D341Med (cell line): Measurements from ENCODE around the gene RAD51B.
"Not testable (repeated sequence)": the region's sequence is repeated elsewhere in the genome, so short reads cannot be mapped to it uniquely, and the experiment has no call there.

Experiments
- DNase-seq: peaks from one replicate; pipeline ENCODE4 v3.0.0; 2012; ENCODE audit warnings: low spot score

RAD51B gene

DNA sequence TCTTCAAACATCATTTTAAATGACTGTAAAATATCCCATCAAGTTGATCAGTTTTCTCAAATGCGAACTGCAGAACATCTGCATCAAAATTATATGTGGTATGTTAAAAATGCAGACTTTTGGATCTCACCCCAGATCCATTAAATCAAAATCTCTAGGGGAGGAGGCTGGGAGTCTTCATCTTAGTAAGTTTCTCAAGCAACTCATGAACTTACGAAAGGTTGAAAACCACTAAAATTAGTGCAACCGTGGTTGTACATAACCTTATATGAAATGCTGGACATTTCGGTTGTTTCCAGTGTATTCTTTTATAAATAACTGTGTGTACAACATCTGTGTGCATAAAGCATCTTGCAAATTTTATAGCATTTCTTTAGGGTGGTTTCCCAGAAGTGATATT is 934.1 kb downstream of the RAD51B start:
- no peak for DNase-seq

DNA sequence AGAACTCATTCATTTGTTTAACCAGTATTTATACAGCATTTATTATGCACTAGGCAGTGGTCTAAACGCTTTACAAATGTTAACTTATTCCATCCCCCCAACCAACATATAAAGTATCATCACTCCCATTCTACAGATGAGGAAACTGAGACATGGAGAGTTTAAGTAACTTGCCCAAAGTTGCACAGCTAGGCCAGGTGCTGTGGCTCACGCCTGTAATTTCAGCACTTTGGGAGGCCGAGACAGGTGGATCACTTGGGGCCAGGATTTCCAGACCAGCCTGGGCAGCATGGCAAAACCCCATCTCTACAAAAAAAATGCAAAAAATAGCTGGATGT is 935.4 kb downstream of the RAD51B start:
- no peak for DNase-seq

DNA sequence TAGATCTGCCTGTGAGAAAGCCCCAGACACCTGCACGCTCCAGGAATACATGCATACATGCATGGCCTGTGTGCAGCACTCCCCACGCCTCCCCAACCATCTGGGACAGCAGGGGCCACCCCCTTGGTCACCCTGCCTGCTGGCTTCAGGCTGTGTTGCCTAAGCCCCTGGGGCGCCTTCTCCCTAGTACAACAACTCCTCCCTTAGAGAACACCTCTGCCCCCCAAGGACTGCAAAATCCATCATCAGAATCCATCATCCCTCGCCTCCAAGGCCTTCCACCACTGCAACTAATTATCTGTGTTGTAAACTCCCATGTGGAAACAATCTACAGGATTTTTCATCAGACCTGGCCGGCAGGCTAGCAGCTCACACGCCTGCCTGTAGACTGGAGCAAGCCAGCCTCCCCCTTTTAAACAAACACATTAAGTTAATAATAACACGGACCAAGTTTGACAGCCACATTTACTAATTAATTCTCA is 936.5 kb downstream of the RAD51B start:
- DNase-seq = no peak

DNA sequence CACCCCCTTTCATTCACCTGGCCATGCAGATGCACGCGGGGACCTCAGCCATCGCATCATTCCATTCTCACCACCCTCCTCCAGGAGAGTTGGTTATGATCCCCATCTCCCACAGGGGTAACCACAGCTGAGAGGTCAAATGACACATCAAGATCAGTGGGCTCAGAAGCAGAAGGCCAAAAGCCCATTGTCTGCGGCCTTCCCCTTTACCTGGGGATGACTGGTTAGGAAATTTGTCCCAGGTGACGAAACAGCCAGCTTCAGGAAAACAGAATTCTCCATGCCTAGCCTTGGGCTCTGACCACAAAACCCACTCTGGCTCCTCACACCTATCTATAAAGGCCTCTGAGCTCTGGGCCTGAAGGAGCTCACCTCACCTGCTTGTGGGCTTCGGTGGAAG is 937.2 kb downstream of the RAD51B start:
- DNase-seq = no peak

DNA sequence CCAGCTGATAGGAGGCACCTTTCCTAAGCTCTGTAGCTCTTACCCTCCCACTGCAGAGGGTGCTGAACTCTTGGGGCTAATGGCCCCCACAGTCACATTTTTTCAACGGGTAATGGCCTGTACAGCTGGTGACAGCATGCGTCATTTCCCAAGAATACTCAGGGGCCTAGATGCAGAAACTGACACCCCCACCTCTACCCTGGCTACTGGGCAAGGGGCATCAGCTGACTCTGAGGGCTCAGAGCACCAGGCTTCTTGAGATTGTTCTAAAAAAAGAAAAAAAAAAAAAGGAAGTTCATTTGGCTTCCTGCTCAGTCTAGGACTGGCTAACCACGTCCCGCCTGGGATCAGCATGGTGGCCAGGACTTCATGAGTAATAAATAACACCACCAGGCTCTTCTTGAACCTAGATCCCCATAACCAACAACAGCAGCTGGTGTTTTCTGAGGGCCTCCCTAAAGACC is 938.1 kb downstream of the RAD51B start:
- no peak for DNase-seq

DNA sequence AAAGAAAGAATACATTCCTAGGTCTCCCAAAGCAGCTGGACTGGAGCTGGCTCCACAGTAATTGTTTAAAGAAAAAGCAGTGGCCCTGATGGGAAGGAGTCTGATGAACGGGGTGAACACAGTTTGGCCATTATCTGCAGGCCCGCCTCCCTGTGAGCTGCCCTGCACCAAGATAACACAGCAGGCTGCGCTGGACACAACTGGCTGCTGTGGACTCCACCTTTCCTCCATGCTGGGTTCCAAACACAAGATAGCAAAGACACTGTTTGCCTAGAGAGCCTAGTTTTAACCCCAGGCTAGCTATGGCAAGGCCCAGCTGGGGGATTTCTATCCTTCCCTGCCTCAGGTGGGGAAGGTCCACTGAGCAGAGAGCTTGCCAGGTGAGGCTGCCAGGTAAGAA is 938.7 kb downstream of the RAD51B start:
- no peak for DNase-seq

DNA sequence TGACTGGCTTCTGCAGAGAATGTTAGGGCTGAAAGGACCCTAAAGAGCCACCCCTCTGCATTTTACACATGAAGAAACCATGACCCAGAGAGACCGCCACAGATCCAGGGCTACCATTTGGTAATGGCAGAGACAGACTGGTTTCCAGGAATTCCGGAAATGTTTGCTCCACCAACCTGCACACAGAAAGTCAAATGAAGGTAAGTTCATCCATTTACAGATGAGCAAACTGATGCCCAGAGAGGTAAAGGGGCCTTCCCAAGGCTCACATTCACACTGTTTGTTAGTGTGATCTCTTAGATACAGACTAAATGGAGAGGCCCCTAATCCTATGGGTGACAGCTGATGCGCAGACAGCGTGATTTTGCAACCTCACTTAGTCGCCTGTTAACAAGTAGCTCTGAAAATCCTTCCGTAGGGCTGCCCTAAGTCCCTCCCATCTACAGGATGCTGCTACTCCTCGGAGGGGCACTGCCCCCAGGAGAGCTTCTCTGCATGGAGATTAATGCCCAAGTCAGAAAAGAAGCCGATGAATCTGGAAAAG is 939.5 kb downstream of the RAD51B start:
- no peak for DNase-seq

DNA sequence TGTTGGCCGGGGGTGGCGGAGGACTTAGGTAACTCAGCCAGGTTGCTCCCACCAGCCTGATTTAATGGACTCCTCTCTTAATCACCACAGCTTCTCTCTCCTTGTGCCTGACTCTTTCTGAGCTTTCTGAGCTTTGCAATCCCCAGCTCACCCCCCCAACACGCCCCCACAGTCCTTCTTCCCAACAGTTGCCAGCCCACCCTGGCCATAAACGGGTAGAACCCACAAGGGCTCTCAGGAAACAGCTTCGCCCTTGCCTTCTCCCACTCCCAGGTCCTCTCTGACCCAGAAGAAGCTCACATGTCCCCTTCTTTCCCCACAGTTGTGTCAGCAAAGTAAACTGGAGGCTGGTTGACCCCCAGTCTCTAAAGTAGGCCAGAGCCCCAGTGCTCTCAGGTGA is 940.4 kb downstream of the RAD51B start:
- no peak for DNase-seq

DNA sequence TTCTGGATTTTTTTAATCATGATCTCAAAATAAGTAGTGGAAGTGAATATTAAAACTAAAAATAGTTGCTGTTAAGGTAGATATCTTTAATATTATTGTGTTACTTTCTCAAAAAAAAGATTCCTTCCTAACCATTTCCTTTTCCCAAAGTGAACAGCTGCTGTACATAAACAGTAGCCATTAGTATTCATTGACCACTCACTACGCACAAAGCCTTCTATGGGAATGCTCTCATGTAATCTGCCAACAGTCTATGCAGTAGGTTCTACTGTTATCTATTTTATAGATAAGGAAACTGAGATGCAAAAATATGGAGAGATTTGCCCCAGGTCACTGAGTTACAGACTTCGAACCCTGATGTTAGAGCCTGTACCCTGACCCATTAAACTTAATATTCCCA is 941.2 kb downstream of the RAD51B start:
- no peak for DNase-seq

DNA sequence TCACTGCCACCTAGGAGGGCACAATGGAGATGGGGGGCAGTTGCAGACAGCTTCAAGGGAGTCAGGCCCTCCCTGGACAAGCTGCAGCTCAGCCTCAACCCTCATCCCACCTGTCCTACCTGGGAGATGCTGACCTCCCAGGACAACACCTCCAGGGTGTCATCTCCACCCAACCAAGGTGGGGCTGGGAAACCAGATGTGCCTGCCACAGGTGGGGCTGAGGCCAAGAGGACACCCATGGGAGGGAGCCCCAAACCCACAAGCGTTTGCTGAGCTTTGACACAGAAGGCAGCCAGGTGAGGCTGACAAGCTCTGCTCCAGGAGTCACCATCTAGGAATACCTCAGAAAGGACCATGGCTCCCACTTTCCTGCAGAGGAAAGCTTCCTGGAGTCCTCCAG is 941.8 kb downstream of the RAD51B start:
- no peak for DNase-seq

DNA sequence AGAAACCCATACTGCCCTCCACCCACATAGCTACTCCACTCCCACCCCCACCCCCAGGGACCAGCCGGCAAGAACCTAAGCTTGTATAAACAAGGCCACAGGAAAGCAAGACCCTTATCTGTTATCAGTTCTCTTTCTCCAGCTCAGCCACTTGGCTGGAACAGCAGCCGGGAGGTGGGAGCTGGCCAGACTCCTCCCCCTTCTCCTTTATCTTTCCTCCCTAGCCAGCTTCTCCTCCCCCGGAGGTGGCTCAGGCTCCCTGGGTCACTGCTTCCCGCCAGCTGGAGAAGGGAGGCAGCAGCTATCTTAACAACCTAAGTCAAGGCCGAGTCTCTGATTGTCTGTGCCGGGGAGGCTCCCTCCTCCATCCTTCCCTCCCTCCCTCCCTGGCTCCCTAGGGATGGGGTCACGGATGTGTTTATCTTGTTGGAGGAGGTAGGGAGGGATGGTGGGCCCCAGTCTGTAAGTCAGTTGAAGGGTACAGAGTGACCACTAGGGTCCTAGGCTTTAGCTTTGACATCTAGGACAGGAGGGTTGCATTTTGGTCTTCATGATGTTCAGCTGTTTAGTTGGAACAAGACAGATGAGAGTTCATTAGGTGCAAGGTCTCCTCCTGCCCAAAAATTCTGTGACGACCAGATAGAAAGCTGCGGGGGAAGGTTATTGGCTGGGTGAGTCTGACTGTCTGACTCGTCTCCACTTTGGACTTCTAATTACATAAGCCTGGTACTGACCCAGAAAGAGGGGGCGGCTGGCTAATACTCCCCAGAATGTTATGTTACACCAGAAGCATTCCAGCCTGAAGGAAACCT is 943.6 kb downstream of the RAD51B start:
- no peak for DNase-seq

DNA sequence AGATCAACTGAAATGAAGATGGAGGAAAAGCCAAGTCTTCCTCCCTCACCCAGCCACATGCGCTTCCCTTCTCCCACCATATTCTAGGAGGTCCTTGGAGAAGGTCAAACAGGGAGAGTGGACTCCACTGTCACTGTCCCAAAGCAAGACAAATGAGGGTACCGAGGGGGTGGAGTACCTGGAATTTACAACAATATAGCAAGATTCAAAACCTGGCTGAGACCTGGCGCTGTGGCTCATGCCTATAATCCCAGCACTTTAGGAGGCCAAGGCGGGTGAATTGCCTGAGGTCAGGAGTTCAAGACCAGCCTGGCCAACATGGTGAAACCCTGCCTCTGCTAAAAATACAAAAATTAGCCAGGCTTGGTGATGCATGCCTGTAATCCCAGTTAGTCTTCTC is 944.3 kb downstream of the RAD51B start:
- DNase-seq = not testable (repeated sequence)

DNA sequence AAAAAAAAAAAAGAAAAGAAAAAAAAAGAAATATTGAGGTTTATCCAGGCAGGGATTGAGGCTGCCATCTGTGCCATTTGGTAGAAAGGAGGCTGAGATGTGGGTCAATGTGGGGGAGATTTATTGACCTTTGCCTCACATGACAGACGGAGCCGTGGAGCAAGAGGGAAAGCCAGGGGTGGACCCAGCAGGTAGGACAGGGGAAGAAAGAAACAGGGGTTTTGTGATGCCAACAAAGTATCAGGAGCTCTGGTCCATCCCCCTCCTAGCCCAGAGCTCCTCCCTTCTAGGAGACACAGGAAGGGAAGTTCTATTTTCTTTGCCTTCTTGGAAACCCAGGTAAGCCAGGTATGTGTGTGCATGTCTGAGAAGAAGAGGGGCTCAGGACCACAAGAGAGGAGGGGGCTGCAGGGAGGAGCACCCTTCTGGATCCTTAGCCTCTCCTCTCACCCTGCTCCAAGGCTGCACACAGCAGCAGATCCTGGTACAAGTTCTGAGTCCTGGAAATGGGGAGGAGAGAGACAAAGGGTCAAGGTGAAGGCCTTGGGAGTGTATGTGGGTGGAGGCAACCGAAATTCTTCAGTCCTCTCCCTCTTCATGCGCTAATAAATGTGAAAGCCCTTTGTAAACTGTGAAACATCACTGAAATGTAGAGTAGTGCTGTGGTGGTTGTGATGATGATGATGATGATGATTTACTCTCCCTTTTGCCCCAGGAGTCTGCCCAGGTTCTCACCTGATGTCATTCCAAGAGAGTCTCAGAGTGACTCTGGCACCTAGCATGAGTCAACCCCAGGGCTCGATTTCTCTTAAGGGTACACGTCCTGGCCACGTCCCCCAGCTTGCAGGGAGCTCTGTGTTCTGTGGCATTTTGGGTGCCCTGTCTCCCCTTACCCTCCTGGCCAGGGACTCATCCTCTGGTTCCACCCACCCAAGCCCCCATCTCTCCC is 947.0 kb downstream of the RAD51B start:
- DNase-seq = no peak

DNA sequence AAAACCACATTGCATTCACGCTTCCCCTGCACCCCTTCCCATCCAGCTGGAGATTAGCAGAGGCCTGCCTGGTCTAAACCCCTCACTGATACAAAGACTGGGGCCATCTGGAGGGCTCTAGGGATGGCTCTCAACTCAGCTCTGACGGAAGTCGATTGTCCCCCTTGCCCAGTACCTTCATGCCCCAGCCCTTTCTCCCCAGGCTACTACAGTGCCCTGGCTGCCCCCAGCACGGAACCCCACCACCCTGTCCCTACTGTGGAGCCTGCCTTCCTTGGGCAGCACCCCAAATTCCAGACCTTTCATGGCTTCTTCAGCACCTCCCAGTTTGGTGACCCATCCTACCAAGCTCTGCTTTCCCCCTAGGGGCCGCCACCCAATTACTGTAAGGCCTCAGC is 947.7 kb downstream of the RAD51B start:
- no peak for DNase-seq

DNA sequence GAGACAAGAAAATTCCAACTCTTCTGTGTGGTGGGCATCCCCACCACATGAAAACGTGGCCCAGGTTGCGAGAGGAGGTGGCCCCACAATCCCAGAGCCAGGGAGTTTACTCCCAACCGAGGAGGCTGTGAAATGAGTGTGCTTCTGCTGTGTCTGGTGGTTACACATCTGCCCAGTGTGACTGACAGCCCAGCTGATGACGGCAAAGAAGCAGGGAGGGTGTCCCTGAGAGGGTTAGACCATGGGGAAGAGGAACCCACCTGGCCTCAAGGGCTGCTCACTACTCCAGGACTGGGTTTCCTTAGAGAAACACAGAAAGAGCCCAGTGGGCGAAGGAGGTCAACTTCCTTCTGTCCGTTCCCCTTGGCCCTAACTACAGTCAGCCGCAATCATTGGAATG is 948.7 kb downstream of the RAD51B start:
- no peak for DNase-seq

DNA sequence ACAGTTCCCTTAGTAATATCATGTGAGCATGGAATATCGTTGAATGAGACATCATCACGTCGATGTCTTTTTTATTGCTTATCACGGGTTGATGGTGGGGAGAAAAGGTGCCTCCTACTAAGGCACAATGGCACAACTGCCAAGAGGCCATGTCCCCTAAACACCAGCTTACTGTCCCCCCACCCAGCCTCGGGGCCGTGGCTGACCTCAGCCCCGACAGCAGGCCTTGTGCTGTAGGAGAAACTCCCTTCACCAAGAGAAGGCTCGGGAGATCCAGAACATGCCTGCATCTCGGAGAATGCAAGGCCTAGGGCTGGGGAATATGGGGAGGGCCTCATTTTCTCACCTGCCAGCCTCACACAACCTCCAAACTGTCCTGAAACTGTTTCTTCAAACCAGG is 950.5 kb downstream of the RAD51B start:
- DNase-seq = no peak

DNA sequence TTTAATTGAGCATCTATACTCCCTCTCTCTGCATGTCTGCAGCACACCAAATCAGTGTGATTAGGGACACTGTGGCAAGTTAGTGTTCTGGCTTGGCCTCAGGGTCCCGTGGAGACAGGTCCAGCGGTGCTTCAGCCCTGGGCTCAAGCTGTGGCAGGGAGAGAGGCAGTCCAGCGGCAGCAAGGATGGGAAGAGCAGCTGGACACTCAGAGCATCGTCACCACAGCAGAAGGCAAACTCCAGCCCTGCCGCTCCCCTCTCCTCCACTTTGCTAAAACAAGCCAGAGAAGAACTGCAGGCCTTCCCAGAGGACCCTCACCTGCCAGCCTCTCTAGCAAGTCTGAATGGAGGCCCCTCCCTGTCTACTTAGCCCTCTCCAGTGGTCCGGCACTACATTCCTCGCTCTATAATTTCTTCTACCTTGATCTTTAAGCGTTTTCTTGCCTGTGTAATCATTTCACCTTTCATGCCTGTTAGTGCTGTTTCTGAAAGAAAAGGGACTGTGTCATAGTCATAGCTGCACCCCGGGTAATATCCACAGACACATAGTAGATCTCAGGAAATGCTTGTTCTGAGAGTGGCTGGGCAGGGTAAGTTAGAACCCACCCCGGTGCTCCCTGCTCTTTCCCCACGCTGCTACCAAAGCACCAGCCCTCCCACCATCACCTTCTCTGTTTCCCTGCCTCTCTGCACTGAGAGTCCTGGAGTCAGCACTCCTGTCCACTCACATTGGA is 951.1 kb downstream of the RAD51B start:
- DNase-seq = no peak

DNA sequence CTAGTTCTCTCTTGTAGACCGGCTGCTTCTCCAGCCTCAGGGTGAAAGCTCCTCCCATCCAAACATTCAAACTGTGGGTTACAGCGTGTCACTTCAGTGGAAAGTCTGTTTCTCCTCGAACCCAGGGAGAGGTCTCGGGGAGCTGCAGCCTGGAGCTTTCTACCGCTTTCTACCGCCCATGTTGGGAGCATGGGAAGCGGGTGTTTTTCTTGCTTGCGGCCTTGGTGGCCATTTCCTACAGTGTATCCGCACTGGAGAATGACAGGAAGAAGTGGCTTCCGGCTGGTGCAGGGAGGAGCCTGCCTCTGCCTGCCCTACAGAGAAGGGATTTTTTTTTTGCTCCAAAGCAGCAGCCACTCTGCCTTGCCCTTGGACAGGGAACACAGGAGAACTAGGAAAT is 952.1 kb downstream of the RAD51B start:
- no peak for DNase-seq

DNA sequence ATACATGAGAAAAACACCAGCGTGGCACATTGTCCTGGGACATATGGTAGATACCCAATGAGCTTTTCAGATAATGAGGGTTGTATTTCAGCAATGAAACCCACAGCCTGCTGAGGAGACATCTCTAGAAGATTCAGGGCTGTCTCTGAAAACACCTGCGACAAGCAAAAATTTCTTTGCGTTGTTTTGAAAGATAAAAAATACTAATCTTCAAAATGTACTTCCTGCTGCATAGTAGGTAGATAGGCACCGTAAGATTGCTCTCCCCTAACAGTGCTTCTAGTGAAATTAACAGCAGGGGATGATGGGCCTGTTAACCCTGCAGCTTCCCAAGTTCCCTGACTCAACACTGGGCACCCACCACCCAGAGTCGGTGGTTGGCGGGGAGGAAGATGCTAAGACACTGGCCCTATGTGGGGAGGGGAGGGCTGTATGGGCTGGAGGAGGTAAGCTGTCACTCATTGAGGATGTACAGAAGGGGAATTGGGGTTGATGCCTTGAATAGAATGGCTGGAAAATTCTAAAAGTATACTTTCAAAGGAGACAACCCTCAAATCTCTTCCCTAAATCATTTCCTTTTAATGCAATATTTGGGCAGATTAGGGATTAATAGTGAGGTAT is 953.3 kb downstream of the RAD51B start:
- DNase-seq = no peak

DNA sequence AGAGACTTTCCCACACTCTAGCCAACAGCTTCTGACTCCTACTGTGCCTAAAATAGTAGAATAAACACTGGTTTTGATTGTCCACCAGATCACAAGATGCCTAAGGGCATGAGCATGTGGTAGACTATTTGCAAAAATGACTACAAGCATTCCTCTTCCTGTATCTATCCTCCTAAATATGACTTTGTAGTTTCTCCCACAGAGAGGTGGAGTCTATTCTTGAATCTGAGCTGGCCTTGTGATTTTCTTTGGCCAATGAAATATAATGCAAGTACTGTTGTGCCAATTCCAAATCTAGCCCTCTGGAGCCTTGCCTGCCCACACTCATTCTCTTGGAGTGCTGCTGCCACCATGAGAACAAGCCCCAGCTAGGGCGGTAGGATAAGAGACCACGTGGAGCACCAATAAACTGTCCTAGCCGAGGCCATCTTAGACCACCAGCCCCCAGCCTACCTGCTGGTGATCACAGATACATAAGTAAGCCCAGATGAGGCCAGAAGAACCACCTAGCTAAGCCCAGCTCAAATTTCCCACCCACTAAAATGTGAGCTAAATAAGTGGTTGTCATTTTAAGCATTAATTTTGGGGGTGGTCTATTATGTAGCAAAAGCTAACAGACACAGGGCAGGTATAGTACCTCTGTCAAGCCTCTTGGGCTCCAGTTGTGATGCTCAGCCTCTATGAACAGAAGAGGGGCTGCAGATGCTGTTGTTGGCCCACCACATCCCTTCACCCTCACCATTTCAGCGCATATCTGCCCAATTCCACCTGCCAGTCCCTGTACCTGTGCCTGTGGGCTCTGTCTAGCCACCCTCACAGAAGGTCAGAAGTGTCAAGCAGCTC is 955.4 kb downstream of the RAD51B start:
- DNase-seq = no peak
